Left colon (tissue), 2 donors: ENCODE results near the gene EPHB1. TPM values are rescaled to one million over a fixed set of nuclear protein-coding genes. Genes with fewer than 3 reads are reported as not detected.
"Not testable (repeated sequence)": the region's sequence is repeated elsewhere in the genome, so short reads cannot be mapped to it uniquely, and the experiment has no call there.

Experiments
- ATAC-seq: fragments of 200-7000 bp; cut with Tn5 transposase; one replicate; pipeline ENCODE4 v1.9.1; 2020; ENCODE audit warnings: mild to moderate bottlenecking, moderate library complexity
- DNase-seq, 2 donors: peaks; one replicate each; pipeline ENCODE4 v3.0.0-alpha.2; 2020
- intact Hi-C, 2 donors: fragments of 100-400 bp; cut with DNase I in 1 of 2; cut with micrococcal nuclease in 1 of 2; formaldehyde crosslinking; loops; one replicate each; pipeline versions ENCODE4 v1.11.2 to v1.14.0; 2022; cut with DNase I, micrococcal nuclease
- total RNA-seq, 2 donors: library from RNA; stranded (reverse); fragmentation: NEBNext Ultra II Directional; extraction: Animal tissue kit (Norgen Biotek cat#: 25700); gene quantifications; one replicate each; pipeline ENCODE4 v1.2.1, GENCODE V29; 2021
- donor health status: DM: no; HTN: no; CAD: no.
- donor health status: DM: yes; HTN: yes; CAD: no.

EPHB1 gene
- total RNA-seq, 2 donors from 2014 or later: 0.31 to 1.1 TPM

- ATAC-seq (no peak), DNase-seq (no peak)
- intact Hi-C loops: loop anchor here in 1 of 2 donors (10.0 kb wide), 1 partner anchor 78 kb away; no protein-coding TSS in a partner anchor
Measured at GRCh38 chr3:134956844-134957243, 161.8 kb downstream of the EPHB1 start.

DNA sequence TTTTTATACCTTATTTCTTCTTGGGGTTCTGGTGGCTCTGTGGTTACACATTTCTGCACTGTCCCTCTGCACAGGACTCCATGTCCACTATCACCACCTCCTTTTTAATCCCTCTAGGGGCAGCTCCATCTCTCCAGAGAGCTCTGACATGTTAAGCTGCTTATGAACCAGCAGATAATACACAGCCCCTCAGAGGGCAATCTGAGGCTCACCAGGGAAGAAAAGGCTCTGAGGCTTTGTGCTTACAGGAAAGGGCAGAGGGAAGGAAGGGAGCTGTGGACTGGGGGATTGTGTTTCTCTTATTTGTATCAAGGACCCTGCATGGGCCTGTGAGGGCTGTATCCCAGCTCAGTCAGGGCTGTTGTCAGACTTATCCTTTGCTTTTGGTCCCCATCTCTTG lies 164.5 kb downstream of the EPHB1 start:
- DNase-seq (no peak), ATAC-seq (no peak)
- intact Hi-C loops: loop anchor here in 1 of 2 donors (10.0 kb wide), 1 partner anchor 75 kb away; no protein-coding TSS in a partner anchor

- intact Hi-C loops: no loop called here
- no peak for ATAC-seq
- DNase-seq: no peak
Measured at GRCh38 chr3:134964226-134964625, 169.2 kb downstream of the EPHB1 start.

DNA sequence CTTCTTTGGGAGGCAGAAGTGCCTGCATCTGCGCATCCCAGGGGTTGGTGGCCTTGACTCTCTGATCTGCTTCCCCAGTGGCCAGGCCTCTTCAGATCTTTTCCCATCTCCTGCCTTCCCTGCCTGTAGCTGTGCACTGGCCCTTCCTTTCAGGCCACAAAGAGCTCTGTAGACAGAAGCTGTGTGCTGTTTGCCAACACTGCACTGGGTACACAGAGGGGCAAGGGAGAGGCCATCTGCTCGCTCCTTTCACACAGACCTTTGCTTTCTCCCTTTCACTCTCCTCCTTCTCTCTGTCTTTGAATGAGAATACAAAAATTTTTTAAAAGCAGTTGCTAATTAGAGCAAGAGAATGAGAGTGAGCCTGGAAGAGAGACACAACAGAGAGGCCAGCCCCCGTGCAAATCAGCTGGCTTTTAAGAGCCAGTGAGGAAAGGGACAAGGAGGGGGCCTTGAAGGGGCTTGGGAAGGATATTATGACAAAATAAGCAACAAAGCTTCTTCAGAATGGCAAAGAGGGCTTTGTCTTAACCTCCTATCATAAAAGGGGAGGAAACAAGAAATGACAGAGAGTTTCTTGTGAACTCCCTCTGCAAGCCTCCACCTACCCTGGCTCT lies 170.9 kb downstream of the EPHB1 start:
- ATAC-seq: no peak
- no peak for DNase-seq
- intact Hi-C loops: no loop called here

GRCh38 chr3:134970895-134971294 lies 175.8 kb downstream of the EPHB1 start:
- intact Hi-C loops: no loop called here
- DNase-seq: no peak

DNA sequence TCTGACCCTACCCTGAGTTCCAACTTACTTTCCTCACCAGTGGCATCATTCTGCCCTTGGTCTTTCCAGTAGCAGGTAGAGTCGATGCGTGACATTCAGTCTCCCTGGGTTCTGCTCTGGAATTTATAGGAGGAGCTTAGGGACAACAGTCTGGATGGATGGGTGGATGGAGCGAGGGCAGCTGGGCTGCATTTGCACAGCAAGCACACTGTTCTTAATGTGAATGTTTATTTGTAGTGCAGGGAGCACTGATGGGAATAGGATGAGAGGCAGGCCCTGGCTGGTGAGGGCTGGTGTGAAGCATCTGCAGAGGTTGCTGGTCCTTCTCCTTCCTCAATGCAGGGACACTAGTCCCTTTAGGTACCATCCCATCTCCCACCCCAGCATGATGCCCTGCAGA lies 176.2 kb downstream of the EPHB1 start:
- ATAC-seq: no peak
- no peak for DNase-seq
- intact Hi-C loops: no loop called here

More at GRCh38 chr3:134970895-134971294, 175.8 kb downstream of the EPHB1 start:
- ATAC-seq: no peak

DNA sequence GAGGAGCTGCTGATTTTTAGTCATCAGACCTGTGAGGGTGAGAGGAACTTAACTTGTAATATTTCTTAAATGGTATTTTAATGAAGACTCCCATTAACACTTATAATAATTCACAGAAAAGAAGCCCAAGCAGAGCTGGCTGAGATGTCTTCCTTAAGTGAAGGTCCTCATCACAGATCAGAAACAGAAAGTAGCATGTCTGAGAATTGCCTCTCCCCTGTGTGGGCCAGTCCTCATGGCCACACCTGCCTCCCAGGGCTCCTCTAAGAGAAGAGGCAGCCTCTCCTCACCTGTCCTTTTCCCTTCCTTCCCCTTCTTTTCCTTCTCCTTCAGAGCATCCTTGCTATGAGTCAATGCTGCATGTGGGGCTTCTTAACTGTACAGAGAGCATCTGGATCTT lies 176.8 kb downstream of the EPHB1 start:
- intact Hi-C loops, ATAC-seq, DNase-seq: not testable (repeated sequence)

DNA sequence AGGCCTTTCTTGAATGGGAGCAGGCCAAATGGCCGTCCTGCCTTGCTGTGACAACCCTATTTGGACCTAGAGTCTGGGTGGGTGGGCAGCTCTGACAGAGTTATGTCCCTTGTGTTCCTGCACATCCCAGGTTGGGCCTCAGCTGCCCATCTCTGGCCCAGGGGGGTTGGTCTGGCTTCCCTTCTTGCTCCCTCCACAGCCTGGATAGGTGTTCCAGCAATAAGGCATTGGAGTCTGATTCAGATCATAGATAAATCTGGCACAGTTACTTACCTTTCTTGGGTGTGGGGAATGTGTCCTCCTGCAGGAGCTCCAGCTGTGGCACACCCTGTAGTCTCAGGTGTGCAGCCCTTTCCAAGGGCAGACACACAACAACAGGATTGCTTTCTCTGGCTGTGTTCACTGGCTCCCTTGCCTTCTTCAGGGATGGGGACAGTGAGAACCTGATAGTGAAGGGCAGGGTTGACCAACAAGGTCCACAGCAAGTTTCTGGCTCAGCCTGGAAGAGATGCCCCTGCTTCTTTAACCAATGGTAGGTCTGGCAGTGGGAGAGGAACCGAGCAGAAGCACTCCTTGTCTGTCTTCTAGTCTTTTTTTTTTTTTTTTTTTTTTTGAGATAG lies 177.9 kb downstream of the EPHB1 start:
- intact Hi-C loops: no loop called here
- ATAC-seq: no peak
- DNase-seq: no peak

DNA sequence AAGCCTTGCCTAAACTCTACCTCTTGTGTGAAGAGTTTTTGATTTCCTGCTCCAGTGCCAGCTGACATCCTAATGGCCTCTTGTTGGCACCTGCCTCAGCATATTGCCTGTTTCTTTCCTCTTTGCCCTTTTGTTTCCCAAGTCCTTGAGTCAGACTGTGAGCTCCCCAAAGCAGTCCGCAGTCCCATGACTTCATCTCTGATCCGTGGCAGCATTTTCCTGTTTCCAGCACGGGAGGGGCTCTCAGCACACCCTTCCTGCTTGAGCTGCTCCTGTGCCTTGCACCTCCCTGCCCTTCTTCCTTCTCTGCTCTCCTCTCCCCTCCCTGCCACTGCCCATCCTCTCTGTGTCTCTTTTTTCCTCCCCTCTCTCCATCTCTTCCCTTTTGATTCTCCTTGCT lies 179.6 kb downstream of the EPHB1 start:
- DNase-seq (no peak), ATAC-seq (no peak)
- intact Hi-C loops: no loop called here

- DNase-seq: no peak
- intact Hi-C loops: no loop called here
- ATAC-seq: no peak
Measured at GRCh38 chr3:134976948-134977347, 181.9 kb downstream of the EPHB1 start.

- ATAC-seq (no peak), DNase-seq (no peak)
- intact Hi-C loops: no loop called here
Measured at GRCh38 chr3:134978658-134979057, 183.6 kb downstream of the EPHB1 start.

DNA sequence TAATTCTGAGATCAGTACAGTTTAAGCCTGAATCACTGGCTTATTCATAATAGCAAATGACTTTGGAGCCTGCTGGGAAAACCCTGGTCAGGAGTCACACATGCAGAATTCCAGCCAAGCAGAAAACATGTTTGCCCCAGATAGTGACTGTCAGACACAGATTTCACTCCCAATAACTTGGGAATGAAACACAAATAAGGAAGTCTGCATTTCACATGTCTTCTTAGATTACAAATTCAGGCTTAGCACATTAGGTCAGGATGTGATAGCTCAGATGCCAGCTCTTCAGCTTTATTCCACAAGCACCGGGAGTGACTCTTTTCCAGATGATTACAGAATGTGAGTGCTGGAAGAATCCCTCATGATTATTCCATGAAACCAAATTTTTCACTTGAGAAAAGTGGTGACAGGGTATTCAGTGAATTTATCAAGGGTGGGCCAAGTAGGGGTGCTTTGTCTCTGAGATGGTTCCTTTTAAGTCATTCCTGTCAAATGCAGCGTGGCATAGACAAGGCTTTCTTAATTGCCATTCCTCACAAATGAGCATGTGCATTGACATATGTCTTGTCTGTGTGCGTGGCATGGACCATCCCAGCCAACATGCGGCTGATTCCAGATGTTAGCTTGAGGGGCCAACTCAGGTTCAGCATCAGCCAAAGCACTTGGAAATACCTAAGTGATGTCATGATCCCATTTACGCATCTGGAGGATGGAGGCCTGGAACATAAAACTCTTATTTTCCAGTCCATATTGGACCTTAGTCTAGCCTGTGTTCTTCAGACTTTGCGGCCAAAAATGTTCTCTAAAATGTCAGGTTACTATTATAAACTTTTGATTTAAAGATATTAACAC lies 191.0 kb downstream of the EPHB1 start:
- DNase-seq: no peak
- no peak for ATAC-seq
- intact Hi-C loops: no loop called here

- DNase-seq: no peak
- no peak for ATAC-seq
- intact Hi-C loops: no loop called here
Measured at GRCh38 chr3:134988666-134989065, 193.6 kb downstream of the EPHB1 start.

DNA sequence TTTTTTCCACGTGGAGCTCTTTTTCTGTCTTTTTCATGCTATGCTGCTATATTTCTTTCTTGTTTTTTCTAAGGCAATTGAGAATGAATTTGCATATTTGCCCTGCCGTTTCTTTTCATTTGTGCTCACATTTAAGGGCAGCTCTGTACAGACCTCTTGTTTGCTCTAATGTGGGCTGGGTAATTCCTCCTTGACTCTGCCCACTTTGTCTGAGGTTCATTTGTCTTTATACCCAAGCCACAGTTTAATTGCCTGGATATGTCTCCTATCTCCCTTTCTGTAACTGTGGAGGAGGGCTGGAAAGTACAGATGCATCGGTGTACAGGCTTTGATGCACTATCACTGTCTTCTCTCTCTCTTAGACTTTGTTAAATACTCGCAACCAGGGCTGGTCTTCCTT lies 195.9 kb downstream of the EPHB1 start:
- DNase-seq (no peak), ATAC-seq (no peak)
- intact Hi-C loops: no loop called here

GRCh38 chr3:134991472-134992010 lies 196.5 kb downstream of the EPHB1 start:
- DNase-seq: no peak
- intact Hi-C loops: no loop called here
- no peak for ATAC-seq

DNA sequence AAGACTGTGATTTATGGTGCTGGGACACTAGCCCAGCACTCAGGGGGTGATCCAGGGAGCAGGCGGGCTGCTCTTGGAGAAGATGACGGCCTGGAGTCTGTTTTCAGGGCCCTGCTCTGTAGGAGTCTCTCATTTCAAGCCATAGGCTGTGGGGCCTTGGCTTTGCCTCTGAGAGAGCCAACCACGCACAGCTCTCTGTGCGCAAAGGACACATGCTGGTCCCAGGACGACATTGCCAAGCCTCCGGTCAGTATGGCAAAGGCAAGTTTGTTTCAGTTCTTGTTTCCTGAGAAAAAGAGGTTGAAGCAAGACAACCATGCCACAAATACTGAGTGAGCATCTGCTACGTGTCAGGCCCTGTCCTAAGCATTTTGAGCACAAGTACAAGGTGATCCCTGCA lies 197.1 kb downstream of the EPHB1 start:
- no peak for ATAC-seq
- intact Hi-C loops: no loop called here
- DNase-seq: no peak

DNA sequence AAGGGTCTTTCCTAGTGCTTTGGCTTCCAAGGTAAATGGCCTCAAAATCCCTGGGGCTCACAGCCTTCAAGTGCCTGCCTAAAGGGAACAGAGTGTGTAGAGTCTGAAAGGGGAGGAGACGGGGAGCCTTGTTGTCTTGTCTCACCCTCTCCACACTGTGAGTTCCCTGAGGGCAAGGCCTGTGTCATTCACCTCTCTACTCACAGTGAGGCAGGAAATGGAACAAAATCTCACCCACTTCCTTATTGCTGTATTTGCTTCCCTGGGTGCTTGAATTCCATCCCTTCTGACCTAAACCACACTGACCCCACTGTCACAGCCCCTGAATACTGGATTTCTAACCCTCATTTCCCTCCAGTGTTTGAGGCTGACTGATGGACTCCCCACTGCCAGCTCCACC lies 197.5 kb downstream of the EPHB1 start:
- DNase-seq (no peak), ATAC-seq (peak; percentile 46)
- intact Hi-C loops: no loop called here

DNA sequence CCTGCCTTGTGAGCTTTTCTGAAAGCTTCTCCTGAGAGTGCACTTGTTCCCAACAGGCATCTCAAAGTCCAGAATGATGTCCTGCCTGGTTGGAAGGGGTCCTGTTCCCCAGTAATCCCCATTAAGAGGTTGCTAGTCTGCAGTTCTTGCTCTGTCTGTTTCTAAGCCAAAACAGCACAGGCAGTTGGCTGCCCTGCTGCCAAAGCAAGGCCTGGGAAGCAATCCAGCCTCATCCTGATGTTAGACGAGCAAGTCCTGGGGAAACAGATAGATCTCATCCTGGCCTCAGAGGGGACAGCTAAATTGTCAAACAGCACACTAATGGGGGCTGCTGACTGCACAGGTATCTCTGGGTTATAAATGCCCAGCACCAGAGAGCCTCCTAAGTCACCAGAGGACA lies 198.0 kb downstream of the EPHB1 start:
- ATAC-seq: no peak
- intact Hi-C loops: no loop called here
- no peak for DNase-seq

DNA sequence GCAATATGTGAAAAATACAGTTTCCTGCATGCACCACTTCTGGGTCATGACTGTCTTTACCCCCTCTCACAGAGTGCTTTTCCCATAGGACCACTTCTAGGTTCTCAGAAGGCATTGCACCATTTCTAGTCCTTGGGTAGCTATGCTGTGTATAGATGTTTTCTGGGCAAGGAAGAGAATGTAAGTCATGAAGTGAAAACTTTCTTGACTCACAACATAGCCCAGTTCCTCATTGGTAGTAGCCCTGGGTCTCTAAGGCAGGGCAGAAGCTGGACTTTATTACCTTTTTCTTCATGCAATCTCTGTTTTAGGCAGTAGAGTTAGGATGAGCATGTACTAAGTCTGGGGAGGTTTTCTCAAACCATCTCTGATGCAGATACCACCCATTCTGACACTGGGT lies 203.1 kb downstream of the EPHB1 start:
- intact Hi-C loops: no loop called here

GRCh38 chr3:134998855-134999254 lies 203.8 kb downstream of the EPHB1 start:
- ATAC-seq (no peak), DNase-seq (no peak)
- intact Hi-C loops: no loop called here

More for the DNA sequence above, 203.1 kb downstream of the EPHB1 start:
- DNase-seq: no peak
- no peak for ATAC-seq
